ENCODE data around the gene FES. TPM values are rescaled to one million over a fixed set of nuclear protein-coding genes. Genes with fewer than 3 reads are reported as not detected.
A peak's percentile ranks its signal among the peaks of the same experiment; 100 is the strongest.
"Not testable (repeated sequence)": the region's sequence is repeated elsewhere in the genome, so short reads cannot be mapped to it uniquely, and the experiment has no call there.

FES gene
- total RNA-seq, 4 donors from 2014 or later, result 7.0 to 18.3 (median 14.0) TPM

GRCh38 chr15:90921887-90922286 is 37.6 kb downstream of the FES start:
- in situ Hi-C loops (cut with MboI; ENCODE audit: low pct_ligation_motif_present in 1 of 4, low pct_unique_long_range_greater_than_20kb in 1 of 4, low sequenced_read_pairs in 3 of 4), result no loop called here

DNA sequence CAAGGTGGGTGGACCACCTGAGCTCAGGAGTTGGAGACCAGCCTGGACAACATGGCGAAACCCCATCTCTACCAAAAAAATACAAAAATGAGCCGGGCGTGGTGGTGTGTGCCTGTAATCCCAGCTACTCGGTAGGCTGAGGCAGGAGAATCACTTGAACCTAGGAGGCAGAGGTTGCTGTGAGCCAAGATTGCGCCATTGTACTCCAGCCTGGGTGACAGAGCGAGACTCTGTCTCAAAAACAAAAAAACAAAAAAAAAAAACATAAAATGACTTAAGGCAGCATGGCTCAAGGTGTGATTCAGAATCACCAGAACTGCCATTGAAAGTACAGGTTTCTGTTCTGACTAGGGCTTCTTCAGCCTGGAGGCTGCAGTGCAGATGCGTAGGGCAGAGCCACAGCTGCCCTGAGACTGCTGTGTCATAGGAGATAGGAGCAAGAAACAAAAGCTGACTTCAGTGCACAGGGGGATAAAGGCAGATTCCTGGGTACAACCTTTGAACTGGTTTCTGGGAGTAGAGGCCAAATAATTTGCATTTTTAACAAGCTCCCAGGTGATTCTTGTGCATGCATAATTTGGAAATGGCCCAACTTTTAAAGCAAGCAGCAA is 38.5 kb downstream of the FES start:
- intact Hi-C loops (cut with DNase I; ENCODE audit: low total_unique reads); H3K4me1 ChIP-seq; H3K9me3 ChIP-seq; H3K4me3 ChIP-seq; H3K27ac ChIP-seq; H3K27me3 ChIP-seq; in situ Hi-C loops (cut with MboI; ENCODE audit: low pct_ligation_motif_present in 1 of 4, low pct_unique_long_range_greater_than_20kb in 1 of 4, low sequenced_read_pairs in 3 of 4): not testable (repeated sequence)
- H3K36me3 ChIP-seq, result peaks cover 0 to 33% (median 12%) of the 10 kb centered on the region in 4 donors
- peak; percentile 28 for DNase-seq
- 89 to 100% methylated on average over 3 to 7 of the region's 7 CpGs for whole genome bisulfite sequencing, 2 donors (ENCODE audit: low coverage in 1 of 2)

More at GRCh38 chr15:90921887-90922286, 37.6 kb downstream of the FES start:
- intact Hi-C loops (cut with DNase I; ENCODE audit: low total_unique reads), result no loop called here
- Histone ChIP-seq H3K4me1 (no peaks in the 10 kb centered on the region), H3K36me3 (peaks cover 0 to 37% (median 13%) of the 10 kb centered on the region in 4 donors), H3K27me3 (no peaks in the 10 kb centered on the region), H3K9me3 (no peaks in the 10 kb centered on the region), H3K27ac (no peak overlapping the region), H3K4me3 (no peak overlapping the region)
- 81 to 87% methylated on average over 4 of the region's 4 CpGs for WGBS, 2 donors (ENCODE audit: low coverage in 1 of 2)
- no peak for DNase-seq
- TF ChIP-seq CTCF (IDR thresholded peaks at IDR 0.05) (no peak), POLR2AphosphoS5 (IDR thresholded peaks at IDR 0.05) (no peak), POLR2A (IDR thresholded peaks at IDR 0.05) (no peak), EP300 (IDR thresholded peaks at IDR 0.05; ENCODE audit: low read depth) (no peak)

GRCh38 chr15:90924375-90924774 is 40.1 kb downstream of the FES start:
- intact Hi-C loops (cut with DNase I; ENCODE audit: low total_unique reads) (no loop called here), in situ Hi-C loops (cut with MboI; ENCODE audit: low pct_ligation_motif_present in 1 of 4, low pct_unique_long_range_greater_than_20kb in 1 of 4, low sequenced_read_pairs in 3 of 4) (no loop called here)
- H3K9me3 ChIP-seq, result no peaks in the 10 kb centered on the region
- H3K4me3 ChIP-seq, result no peak overlapping the region
- no peaks in the 10 kb centered on the region for H3K27me3 ChIP-seq
- DNase-seq, result no peak
- no peak overlapping the region for H3K27ac ChIP-seq
- 73 to 77% methylated on average over 3 to 5 of the region's 5 CpGs for WGBS, 2 donors (ENCODE audit: low coverage in 1 of 2)
- peaks cover 0 to 20% (median 6%) of the 10 kb centered on the region in 4 donors for H3K36me3 ChIP-seq
- peaks cover 0 to 8% (median 2%) of the 10 kb centered on the region in 4 donors for H3K4me1 ChIP-seq
- no peak for TF ChIP-seq EP300 (IDR thresholded peaks at IDR 0.05; ENCODE audit: low read depth)
- no peak for TF ChIP-seq POLR2A (IDR thresholded peaks at IDR 0.05)
- no peak for TF ChIP-seq POLR2AphosphoS5 (IDR thresholded peaks at IDR 0.05)
- TF ChIP-seq CTCF (IDR thresholded peaks at IDR 0.05), result no peak

- H3K36me3 ChIP-seq; H3K27ac ChIP-seq; in situ Hi-C loops (cut with MboI; ENCODE audit: low pct_ligation_motif_present in 1 of 4, low pct_unique_long_range_greater_than_20kb in 1 of 4, low sequenced_read_pairs in 3 of 4); H3K27me3 ChIP-seq; DNase-seq; H3K9me3 ChIP-seq; intact Hi-C loops (cut with DNase I; ENCODE audit: low total_unique reads); H3K4me3 ChIP-seq: not testable (repeated sequence)
- WGBS, 2 donors (ENCODE audit: low coverage in 1 of 2), result 87 to 91% methylated on average over 9 to 10 of the region's 10 CpGs
- peaks cover 4 to 25% (median 17%) of the 10 kb centered on the region in 4 donors for H3K4me1 ChIP-seq
Observed at GRCh38 chr15:90926766-90927165, 42.5 kb downstream of the FES start.

- H3K4me1 ChIP-seq, result peaks cover 4 to 31% (median 18%) of the 10 kb centered on the region in 4 donors
- H3K27ac ChIP-seq; intact Hi-C loops (cut with DNase I; ENCODE audit: low total_unique reads); DNase-seq; H3K36me3 ChIP-seq; H3K27me3 ChIP-seq; H3K9me3 ChIP-seq; H3K4me3 ChIP-seq; in situ Hi-C loops (cut with MboI; ENCODE audit: low pct_ligation_motif_present in 1 of 4, low pct_unique_long_range_greater_than_20kb in 1 of 4, low sequenced_read_pairs in 3 of 4): not testable (repeated sequence)
- WGBS, 2 donors (ENCODE audit: low coverage in 1 of 2), result 91 to 98% methylated on average over 5 to 7 of the region's 7 CpGs
Observed at GRCh38 chr15:90928106-90928505, 43.8 kb downstream of the FES start.

Data from transverse colon (tissue), 4 donors.